A549 (cell line): ENCODE results near the gene ALOX15B.

ENCODE experiments used
- CEBPB ChIP-seq, 2 experiments: fragments of >200 bp in 1 of 2; sonication (Bioruptor Twin) in 1 of 2; formaldehyde crosslinking in 1 of 2; IDR thresholded peaks; 2 replicates each; pipeline ENCODE4 v1.6.1; 2012 to 2016
- HEYL ChIP-seq: fragments of 250-450 bp; sonication (Bioruptor Pico); IDR thresholded peaks from 2 replicates; pipeline ENCODE4 v1.8.0; 2021; ENCODE audit warnings: mild to moderate bottlenecking, moderate library complexity
- MYC ChIP-seq: IDR thresholded peaks from 2 replicates; pipeline ENCODE4 v1.6.1; 2012; ENCODE audit warnings: mild to moderate bottlenecking, inconsistent platforms, low read length, improper control_type of control experiment, borderline replicate concordance
- PHF8 ChIP-seq: fragments of 200-600 bp; sonication (generic); IDR thresholded peaks from 2 replicates; pipeline ENCODE4 v1.6.1; 2016; ENCODE audit warnings: low read depth, mild to moderate bottlenecking, antibody characterized with exemption, moderate library complexity, borderline replicate concordance
- POLR2A ChIP-seq: IDR thresholded peaks from 2 replicates; pipeline ENCODE4 v1.6.1; 2012; ENCODE audit warnings: mild to moderate bottlenecking, low read length
- RCOR1 ChIP-seq: fragments of 150-350 bp; IDR thresholded peaks from 2 replicates; pipeline ENCODE4 v1.6.1; 2014; ENCODE audit warnings: antibody characterized with exemption, low read length, low read depth
- RFX5 ChIP-seq: fragments of 450-650 bp; IDR thresholded peaks from 2 replicates; pipeline ENCODE4 v1.7.1; 2014; ENCODE audit warnings: antibody characterized with exemption, mild to moderate bottlenecking, moderate library complexity
- TF ChIP-seq, protein P1 (sequence below): fragments of 200-600 bp; sonication (generic); IDR thresholded peaks from 2 replicates; pipeline ENCODE4 v1.6.1; 2016; ENCODE audit warnings: antibody characterized with exemption, mild to moderate bottlenecking, moderate library complexity
- TF ChIP-seq, protein P2 (sequence below): fragments of >200 bp; sonication (Bioruptor Twin); formaldehyde crosslinking; IDR thresholded peaks from 3 replicates; pipeline ENCODE4 v1.5.1; 2016
- TF ChIP-seq, protein P3 (sequence below): IDR thresholded peaks from 2 replicates; pipeline ENCODE4 v1.6.1; 2012; ENCODE audit warnings: low read depth, borderline replicate concordance
- TF ChIP-seq, protein P4 (sequence below): fragments of >200 bp; sonication (Bioruptor Twin); formaldehyde crosslinking; IDR thresholded peaks from 3 replicates; pipeline ENCODE4 v1.6.1; 2016

DNA sequence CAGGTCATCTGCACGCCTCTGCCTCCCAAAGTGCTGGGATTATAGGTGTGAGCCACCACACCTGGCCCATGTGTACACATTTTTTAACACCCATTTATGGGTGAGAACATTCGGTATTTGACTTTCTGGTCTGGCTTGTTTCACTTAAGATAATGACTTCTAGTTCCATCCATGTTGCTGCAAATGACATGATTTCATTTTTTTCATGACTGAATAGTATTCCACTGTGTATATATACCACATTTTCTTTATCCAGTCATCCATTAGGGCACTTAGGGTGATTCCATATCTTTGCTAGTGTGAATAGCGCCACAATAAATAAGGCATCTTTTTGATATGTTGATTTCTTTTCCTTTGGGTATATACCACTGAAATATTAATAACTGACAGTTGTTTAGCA lies 43.0 kb downstream of the ALOX15B start:
- TF ChIP-seq, protein P1, sequence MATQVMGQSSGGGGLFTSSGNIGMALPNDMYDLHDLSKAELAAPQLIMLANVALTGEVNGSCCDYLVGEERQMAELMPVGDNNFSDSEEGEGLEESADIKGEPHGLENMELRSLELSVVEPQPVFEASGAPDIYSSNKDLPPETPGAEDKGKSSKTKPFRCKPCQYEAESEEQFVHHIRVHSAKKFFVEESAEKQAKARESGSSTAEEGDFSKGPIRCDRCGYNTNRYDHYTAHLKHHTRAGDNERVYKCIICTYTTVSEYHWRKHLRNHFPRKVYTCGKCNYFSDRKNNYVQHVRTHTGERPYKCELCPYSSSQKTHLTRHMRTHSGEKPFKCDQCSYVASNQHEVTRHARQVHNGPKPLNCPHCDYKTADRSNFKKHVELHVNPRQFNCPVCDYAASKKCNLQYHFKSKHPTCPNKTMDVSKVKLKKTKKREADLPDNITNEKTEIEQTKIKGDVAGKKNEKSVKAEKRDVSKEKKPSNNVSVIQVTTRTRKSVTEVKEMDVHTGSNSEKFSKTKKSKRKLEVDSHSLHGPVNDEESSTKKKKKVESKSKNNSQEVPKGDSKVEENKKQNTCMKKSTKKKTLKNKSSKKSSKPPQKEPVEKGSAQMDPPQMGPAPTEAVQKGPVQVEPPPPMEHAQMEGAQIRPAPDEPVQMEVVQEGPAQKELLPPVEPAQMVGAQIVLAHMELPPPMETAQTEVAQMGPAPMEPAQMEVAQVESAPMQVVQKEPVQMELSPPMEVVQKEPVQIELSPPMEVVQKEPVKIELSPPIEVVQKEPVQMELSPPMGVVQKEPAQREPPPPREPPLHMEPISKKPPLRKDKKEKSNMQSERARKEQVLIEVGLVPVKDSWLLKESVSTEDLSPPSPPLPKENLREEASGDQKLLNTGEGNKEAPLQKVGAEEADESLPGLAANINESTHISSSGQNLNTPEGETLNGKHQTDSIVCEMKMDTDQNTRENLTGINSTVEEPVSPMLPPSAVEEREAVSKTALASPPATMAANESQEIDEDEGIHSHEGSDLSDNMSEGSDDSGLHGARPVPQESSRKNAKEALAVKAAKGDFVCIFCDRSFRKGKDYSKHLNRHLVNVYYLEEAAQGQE: no peak
- TF ChIP-seq HEYL (CRISPR knock-in tag) (no peak), POLR2A (no peak), RFX5 (no peak), PHF8 (no peak), MYC (no peak), RCOR1 (no peak), CEBPB (IDR thresholded peaks at IDR 0.05) (no peak)
- TF ChIP-seq, protein P2, sequence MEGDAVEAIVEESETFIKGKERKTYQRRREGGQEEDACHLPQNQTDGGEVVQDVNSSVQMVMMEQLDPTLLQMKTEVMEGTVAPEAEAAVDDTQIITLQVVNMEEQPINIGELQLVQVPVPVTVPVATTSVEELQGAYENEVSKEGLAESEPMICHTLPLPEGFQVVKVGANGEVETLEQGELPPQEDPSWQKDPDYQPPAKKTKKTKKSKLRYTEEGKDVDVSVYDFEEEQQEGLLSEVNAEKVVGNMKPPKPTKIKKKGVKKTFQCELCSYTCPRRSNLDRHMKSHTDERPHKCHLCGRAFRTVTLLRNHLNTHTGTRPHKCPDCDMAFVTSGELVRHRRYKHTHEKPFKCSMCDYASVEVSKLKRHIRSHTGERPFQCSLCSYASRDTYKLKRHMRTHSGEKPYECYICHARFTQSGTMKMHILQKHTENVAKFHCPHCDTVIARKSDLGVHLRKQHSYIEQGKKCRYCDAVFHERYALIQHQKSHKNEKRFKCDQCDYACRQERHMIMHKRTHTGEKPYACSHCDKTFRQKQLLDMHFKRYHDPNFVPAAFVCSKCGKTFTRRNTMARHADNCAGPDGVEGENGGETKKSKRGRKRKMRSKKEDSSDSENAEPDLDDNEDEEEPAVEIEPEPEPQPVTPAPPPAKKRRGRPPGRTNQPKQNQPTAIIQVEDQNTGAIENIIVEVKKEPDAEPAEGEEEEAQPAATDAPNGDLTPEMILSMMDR: no peak
- TF ChIP-seq, protein P3, sequence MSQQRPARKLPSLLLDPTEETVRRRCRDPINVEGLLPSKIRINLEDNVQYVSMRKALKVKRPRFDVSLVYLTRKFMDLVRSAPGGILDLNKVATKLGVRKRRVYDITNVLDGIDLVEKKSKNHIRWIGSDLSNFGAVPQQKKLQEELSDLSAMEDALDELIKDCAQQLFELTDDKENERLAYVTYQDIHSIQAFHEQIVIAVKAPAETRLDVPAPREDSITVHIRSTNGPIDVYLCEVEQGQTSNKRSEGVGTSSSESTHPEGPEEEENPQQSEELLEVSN: no peak
- TF ChIP-seq, protein P4, sequence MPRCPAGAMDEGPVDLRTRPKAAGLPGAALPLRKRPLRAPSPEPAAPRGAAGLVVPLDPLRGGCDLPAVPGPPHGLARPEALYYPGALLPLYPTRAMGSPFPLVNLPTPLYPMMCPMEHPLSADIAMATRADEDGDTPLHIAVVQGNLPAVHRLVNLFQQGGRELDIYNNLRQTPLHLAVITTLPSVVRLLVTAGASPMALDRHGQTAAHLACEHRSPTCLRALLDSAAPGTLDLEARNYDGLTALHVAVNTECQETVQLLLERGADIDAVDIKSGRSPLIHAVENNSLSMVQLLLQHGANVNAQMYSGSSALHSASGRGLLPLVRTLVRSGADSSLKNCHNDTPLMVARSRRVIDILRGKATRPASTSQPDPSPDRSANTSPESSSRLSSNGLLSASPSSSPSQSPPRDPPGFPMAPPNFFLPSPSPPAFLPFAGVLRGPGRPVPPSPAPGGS: no peak
